GM18526 (cell line): ENCODE measurements around the gene SCN2B.

Experiments used
- POLR2A ChIP-seq: IDR thresholded peaks from 3 replicates; pipeline ENCODE4 v1.6.1; 2011; ENCODE audit not compliant: insufficient read length; ENCODE audit errors: extremely low read depth

Gene SCN2B

GRCh38 chr11:118169300-118170140 lies 6.9 kb downstream of the SCN2B start:
- TF ChIP-seq POLR2A, result no peak

- TF ChIP-seq POLR2A, result no peak
These were observed 7.7 kb downstream of the SCN2B start for GRCh38 chr11:118168751-118169150.

GRCh38 chr11:118168316-118168715 lies 8.1 kb downstream of the SCN2B start:
- TF ChIP-seq POLR2A, result no peak

- no peak for TF ChIP-seq POLR2A
These were observed 8.5 kb downstream of the SCN2B start for GRCh38 chr11:118167906-118168305.

- no peak for TF ChIP-seq POLR2A
These were observed 9.2 kb downstream of the SCN2B start for GRCh38 chr11:118167253-118167652.

- TF ChIP-seq POLR2A, result no peak
These were observed 9.8 kb downstream of the SCN2B start for GRCh38 chr11:118166641-118167040.

GRCh38 chr11:118164885-118165284 lies 11.6 kb downstream of the SCN2B start:
- no peak for TF ChIP-seq POLR2A

- no peak for TF ChIP-seq POLR2A
These were observed 12.9 kb downstream of the SCN2B start for GRCh38 chr11:118163494-118163893.

- TF ChIP-seq POLR2A, result no peak
These were observed 13.6 kb downstream of the SCN2B start for GRCh38 chr11:118162846-118163245.

GRCh38 chr11:118161786-118162185 lies 14.7 kb downstream of the SCN2B start:
- no peak for TF ChIP-seq POLR2A

GRCh38 chr11:118157186-118157895 lies 19.1 kb downstream of the SCN2B start:
- TF ChIP-seq POLR2A, result no peak

- no peak for TF ChIP-seq POLR2A
These were observed 19.8 kb downstream of the SCN2B start for GRCh38 chr11:118156531-118157185.

GRCh38 chr11:118155776-118156530 lies 20.5 kb downstream of the SCN2B start:
- TF ChIP-seq POLR2A, result no peak

GRCh38 chr11:118154641-118155040 lies 21.8 kb downstream of the SCN2B start:
- TF ChIP-seq POLR2A, result no peak

GRCh38 chr11:118153976-118154375 lies 22.5 kb downstream of the SCN2B start:
- TF ChIP-seq POLR2A, result no peak

- no peak for TF ChIP-seq POLR2A
These were observed 22.9 kb downstream of the SCN2B start for GRCh38 chr11:118153516-118153915.
